WI38 (cell line): ENCODE measurements around the gene SIX5.

Experiments used
- H3K4me3 ChIP-seq: 2 replicates; pipeline ENCODE4 v1.5.1; 2011; ENCODE audit warnings: low read depth, mild to moderate bottlenecking, control low read depth, low read length
- TF ChIP-seq, protein P1 (sequence below): IDR thresholded peaks from 2 replicates; pipeline ENCODE4 v1.5.1; 2012; ENCODE audit warnings: low read depth, mild to moderate bottlenecking, control low read depth, low read length

Gene SIX5

DNA sequence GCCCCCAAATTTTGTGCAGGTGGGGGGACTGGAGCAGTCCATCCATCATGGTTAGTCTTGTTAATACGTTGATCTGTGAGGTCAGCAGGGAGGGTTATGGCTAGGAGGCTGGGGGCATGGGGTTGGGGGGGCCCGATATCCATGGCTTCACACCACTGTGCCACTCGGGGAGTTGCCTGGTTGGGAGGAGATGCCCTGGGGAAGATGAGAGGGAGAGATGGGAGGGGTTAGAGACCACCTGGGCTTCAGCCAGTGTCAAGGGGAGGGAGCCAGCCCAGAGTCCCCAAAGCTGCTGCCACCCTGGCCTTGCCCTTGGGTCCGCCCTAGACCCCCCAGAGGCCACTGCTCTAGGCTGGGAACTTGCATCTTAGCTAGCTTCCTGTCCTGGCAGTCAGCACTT, 15.0 kb upstream of the SIX5 start:
- TF ChIP-seq, protein P1, sequence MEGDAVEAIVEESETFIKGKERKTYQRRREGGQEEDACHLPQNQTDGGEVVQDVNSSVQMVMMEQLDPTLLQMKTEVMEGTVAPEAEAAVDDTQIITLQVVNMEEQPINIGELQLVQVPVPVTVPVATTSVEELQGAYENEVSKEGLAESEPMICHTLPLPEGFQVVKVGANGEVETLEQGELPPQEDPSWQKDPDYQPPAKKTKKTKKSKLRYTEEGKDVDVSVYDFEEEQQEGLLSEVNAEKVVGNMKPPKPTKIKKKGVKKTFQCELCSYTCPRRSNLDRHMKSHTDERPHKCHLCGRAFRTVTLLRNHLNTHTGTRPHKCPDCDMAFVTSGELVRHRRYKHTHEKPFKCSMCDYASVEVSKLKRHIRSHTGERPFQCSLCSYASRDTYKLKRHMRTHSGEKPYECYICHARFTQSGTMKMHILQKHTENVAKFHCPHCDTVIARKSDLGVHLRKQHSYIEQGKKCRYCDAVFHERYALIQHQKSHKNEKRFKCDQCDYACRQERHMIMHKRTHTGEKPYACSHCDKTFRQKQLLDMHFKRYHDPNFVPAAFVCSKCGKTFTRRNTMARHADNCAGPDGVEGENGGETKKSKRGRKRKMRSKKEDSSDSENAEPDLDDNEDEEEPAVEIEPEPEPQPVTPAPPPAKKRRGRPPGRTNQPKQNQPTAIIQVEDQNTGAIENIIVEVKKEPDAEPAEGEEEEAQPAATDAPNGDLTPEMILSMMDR: no peak
- no peak overlapping the region for H3K4me3 ChIP-seq

DNA sequence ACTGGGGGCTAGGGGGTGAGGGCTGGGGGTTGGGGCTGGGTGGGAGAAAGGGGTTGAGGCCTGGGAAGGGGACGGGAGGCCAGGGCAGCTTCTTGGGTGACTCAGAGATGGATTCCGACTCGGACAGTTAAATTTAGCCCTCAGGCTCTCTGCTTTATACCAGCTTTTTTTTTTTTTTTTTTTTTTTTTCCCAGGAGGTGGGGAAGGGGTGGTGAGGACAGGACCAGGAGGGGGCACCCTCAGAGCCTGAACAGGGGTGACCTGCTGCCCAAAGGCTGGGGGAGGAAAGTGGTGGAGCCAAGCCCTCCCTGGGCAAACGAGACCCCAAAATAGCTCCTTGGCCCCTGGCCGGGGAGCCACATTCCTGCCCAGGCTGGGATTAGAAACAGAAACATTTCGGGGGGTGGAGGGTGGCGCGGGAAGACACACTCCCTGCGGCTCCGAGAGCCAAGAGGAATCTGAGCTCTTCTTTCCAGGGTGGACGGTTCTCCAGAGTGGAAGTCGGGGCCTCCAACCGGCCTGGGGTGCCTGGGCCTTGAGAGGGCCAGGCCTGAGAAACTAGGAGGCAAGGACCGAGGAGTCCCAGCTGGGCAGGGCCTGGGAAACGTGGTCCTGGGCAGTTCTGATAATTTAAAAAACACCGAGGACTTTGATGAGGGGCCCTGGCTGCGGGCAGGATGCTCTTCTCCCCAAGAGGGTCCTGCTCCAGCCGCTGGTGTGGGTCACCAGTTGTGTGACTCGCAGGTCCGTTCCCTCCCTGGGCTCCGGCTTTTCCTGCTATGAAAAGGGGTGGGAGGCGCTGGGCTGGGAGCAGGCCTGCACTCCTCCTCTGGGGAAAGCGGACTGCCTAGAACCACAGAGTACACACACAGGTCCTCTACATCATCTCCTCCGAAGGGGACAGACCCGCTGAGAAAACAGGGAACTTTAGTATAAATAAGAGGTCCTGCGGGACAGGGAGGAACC, 14.1 kb upstream of the SIX5 start:
- TF ChIP-seq, protein P1: no peak
- peak overlapping the region; percentile 61 for H3K4me3 ChIP-seq

DNA sequence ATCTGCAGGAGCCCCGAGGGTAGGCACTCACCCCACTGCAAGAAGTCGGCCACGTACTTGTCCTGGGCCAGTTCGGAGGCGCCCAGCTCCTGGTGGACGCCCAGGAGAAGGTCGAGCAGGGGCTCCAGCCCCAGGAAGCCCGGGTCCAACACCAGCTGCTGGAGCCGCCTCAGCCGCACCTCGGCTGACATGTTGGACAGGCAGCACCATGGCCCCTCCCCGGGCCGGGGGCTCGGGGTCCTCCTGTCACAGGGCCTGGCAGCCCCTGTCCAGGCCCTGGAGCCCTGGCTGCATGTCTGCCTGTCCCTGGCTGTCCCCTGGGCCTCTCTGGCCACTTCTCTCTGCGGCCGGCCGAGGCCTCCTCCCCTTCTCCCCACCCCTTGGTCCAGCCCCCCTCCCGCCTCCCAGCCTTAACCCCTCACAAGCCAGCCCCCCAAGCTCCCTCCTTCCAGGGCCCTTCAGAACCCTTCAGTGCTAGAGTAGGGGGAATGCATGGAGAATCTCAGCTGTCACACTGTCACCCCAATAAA, 13.2 kb upstream of the SIX5 start, which contains the start of gene DMPK:
Gene DMPK, minus strand, starts transcription at position 329 of the 530 bp plus-strand sequence. Its CDS starts 138 bp downstream, at position 191.
- TF ChIP-seq, protein P1: no peak
- H3K4me3 ChIP-seq: peak within 1 kb of the TSS; percentile 61

DNA sequence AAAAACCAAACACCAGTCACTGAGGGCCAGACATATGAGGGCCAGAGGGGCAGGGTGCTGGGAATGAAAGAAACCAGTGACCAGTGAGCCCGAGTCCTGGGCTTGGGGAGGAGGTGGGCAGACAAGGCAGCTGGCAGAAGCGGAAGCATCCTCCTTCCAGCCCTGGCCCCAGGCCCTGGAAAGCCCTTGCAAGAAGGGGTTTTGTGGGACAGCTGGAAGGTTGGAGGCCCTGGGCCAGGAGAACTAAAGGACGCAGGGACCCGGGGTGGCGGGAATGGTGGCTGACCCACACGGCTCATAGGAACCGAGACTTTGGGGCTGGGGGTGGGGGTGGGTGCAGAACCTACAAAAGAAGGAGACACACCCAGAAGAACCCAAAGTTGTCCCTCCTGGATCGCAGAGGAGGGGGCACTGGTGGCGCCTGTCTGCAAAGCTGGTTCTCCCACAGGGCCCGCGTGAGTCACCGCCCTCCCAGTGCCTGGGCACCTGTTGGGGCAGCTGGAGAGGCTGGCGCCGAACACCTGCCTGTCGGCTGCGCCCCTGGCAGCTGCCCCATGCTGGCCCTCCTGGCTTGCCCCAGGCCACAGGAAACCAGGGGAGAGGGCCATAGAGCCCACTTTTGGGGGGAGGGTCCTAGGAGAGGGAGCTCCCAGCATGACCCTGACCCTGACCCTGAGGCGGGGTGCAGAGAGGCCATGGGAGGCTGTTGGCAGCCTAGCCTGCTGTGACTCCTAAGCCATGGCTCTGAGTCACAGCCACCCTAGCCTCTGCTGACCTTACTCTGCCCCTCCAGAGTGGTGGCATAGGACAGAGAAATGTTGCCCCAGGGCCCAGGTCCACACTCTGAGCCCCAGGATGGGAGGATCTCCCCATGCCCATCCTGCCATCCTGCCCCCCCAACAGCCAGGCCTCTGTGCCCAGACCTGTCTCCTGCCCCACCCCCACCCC, 12.4 kb upstream of the SIX5 start:
- H3K4me3 ChIP-seq: peak overlapping the region; percentile 61
- TF ChIP-seq, protein P1: no peak

DNA sequence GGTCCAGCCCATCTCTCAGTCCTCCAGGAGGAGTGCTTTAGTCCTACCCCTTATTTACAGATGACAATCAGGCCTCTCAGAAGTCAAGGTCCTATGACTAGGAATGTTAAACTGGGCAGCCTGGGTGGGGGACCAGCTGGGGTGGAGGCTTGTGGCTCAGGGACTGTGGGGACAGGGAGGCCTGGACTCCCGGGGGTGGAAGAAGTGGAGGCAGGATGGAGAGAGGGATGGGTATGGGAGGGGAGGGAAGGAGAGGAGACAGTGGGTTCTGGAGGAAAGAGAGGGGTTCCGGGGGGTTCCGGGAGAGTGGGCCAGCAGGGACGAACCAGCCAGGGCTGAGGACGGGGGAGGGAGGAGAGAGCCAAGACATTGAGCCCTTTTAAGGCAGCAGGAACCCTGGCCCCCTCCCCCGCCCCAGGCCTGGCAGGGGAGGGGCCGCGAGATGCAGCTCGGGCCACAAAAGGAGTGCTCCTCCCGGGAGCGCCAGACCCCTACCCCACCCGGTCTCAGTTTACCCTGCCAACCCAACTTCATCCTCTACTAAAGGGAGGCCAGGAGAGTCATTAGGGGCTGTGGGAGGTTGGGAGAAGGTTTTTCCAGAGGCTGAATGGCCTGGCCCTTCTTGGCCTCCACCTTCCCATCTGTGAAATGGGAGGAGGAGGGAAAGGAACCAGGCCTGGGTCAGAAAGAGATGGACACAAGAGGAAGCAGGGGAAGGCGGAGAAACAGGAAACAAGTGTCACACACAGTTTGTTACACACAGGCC, 11.6 kb upstream of the SIX5 start:
- peak overlapping the region; percentile 61 for H3K4me3 ChIP-seq
- TF ChIP-seq, protein P1: no peak

DNA sequence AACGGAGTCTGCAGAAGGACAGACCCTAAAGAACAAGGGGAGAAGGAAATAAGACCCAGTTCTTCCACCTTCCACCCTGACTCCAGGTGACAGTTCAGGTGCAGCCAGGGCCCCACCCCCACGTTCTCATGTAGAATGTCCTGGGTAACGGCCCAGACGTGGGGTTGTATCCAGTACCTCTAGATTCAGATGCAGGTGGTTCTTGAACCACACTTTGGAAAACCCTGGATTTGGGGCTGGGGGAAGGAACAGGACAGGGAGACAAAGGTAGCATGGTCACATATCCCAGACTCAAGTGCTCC, 11.0 kb upstream of the SIX5 start:
- no peak overlapping the region for H3K4me3 ChIP-seq
- TF ChIP-seq, protein P1: no peak
